NCI-H2171 (cell line): ENCODE results near the gene FIZ1.
"Not testable (repeated sequence)": the region's sequence is repeated elsewhere in the genome, so short reads cannot be mapped to it uniquely, and the experiment has no call there.

Source experiments
- DNase-seq: peaks from one replicate; lab custom pipeline; 2025; lab: John Stamatoyannopoulos, UW

FIZ1 gene

DNA sequence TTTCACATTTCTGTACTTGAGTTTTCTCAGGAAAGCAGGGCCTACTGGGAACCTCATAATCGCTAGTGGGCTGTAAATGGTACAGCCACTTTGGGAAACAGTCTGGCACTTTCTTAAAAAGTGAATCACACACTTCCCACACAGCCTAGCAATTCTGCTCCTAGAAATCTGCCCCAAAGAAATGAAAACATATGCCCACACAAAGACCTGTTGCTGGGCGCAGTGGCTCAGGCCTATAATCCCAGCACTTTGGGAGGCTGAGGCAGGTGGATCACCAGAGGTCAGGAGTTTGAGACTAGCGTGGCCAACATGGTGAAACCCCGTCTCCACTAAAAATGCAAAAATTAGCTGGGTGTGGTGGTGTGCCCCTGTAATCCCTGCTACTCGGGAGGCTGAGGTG, 29.8 kb downstream of the FIZ1 start:
- not testable (repeated sequence) for DNase-seq

DNA sequence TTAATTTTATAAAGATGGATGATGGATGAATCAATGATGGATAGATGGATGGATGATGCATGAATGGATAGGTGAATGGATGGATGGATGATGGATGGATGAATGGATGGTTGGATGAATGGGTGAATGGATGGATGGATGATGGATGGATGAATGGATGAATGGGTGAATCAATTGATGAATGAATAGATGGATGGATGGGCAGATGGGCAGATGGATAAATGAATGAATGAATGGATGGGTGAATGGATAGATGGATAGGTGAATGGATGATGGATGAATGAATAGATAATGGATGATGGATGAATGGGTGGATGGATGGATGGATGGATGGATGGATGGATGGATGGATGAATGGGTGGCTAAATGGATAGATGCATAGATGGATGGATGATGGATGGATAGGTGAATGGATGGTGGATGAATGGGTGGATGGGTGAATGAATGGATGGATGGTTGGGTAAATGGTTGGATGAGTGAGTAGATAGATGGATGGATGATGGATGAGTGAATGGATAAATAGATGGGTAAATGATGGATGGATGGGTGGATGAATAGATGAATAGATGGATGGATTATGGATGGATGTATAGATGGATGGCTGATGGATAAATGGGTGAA, 31.5 kb downstream of the FIZ1 start:
- DNase-seq: no peak

DNA sequence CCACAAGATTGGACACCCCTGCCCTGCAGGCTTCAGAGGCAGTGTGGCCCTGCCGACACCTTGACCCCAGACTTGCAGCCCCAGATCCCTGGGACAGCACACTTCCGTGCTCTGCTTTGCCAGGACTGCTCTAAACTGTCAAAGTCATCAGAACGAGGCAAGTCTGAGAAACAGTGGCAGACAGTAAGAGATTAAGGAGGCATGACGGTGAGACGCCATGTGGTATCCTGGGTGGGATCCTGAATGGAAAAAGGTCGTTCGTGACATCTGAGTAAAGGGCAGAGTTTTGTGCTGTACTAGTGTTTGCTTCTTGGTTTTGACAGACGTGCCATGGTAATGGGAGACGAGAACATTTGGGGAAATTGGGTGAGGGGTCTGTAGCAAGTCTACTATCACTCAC, 32.5 kb downstream of the FIZ1 start:
- no peak for DNase-seq

DNA sequence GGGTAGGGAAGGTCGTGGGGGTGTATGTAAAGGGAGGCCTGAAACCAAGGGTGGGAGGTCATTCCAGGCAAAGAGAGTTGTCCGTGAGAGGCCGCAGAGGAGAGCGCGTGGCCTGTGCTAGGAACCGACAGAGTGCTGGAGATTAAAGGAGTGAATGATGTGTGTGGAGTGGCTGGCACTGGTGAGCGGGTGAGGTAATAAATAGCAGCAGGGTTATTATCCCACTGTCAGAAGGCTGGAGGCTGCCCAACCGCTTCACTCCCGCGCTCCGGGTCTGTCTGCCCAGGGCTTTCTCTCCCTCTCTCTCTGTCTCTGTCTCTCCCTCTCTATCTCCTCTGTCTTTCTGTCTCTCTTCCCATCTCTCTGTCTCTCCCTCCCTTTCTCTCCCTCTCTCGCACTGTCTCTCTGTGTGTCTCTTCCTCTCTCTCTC, 36.0 kb downstream of the FIZ1 start:
- DNase-seq: no peak

- no peak for DNase-seq
Observed at GRCh38 chr19:55559684-55560083, 39.6 kb downstream of the FIZ1 start.

GRCh38 chr19:55554741-55555152, 44.6 kb downstream of the FIZ1 start:
- DNase-seq: no peak

DNA sequence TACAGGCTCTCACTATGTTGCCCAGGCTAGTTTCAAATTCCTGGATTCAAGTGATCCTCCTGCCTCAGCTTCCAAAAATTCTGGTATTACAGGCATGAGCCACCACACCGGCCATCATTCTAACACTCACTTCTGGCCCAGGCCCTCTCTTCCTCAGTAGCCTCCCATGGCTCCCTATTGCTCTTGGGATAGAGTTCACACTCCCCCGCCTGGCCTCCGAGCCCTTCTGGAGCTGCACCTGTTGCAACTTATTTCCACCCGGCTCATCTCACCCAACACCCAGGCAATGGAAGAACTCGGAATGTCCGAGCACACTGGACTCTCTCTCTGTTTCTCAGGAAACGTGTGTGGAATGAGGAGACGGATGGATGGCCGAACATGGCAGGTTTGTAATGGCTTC, 45.0 kb downstream of the FIZ1 start:
- DNase-seq: no peak

GRCh38 chr19:55553217-55554182, 45.8 kb downstream of the FIZ1 start:
- DNase-seq: no peak

DNA sequence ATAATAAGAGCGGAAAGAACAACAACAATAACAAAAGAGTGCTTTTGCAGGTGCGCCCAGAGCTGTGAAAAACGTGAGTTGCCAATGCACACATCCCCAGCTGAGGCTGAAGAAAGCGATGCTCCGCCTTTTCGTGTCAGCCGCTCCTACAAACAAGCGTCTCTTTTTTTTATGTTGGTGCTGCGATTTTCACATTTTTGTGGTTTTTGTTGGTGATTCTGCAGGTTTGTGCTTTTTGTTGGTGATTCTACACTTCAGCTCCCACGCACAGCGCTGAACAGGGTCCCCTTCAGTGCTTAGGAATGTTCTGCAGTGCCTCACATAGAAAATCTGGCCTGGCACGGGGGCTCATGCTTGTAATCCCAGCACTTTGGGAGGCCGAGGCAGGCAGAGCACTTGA, 46.7 kb downstream of the FIZ1 start:
- DNase-seq: no peak

GRCh38 chr19:55552206-55552605, 47.1 kb downstream of the FIZ1 start:
- DNase-seq: peak; percentile 18

- DNase-seq: no peak
Observed at GRCh38 chr19:55550321-55550650, 49.0 kb downstream of the FIZ1 start.

GRCh38 chr19:55549500-55550320, 49.6 kb downstream of the FIZ1 start:
- DNase-seq: peak; percentile 45

DNA sequence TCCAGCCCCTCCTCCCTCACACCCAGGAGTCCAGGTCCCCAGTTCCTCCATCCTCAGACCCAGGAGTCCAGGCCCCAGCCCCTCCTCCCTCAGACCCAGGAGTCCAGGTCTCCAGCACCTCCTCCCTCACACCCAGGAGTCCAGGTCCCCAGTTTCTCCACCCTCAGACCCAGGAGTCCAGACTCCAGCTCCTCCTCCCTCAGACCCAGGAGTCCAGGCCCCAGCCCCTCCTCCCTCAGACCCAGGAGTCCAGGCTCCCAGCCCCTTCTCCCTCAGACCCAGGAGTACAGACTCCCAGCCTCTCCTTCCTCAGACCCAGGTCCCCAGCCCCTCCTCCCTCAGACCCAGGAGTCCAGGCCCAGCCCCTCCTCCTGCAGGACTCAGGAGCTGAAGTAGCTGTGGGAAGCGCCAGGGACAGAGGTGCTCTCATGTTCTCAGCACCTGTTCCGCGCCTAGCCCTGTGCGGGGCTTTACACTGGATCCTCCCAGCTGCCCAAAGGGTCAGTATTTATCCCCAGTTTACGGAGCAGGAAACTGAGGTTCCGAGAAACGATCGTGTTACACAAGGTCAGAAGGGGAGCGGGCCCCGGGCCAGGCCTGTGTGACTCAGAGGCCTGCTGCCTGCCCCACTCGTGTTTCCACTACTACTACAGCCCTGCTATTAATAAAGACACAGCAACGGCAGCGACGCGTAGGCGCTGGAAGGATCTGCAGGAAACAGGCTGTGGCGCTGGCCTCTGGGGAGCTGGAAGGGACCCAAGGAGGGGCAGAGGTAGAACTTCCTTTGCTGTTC, 52.3 kb downstream of the FIZ1 start:
- no peak for DNase-seq

DNA sequence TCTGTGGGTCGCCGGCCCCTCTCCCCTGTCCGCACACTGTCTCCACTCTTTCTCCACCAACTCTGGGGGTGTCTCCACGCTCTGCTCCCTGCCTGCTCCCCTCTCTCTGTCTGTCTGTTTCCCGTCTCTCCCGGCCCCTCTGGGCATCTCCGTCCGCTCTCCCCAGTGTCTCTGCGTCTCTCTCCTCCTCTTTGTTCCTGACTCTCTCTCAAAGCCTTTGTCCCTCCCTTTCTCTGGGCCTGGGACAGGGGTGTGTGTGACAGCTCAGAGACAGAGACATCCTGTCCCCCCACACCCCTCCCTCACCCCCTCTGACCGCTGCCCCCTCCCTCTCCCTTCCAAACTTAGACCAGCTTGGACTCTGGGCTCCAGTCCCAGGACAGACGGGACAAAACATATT, 53.3 kb downstream of the FIZ1 start:
- DNase-seq: no peak

GRCh38 chr19:55545443-55545842, 53.9 kb downstream of the FIZ1 start, which contains the start of gene SBK3:
Gene SBK3 (minus strand): TSS chr19:55545543. CDS start chr19:55545543, 0 bp downstream.
- DNase-seq: no peak

DNA sequence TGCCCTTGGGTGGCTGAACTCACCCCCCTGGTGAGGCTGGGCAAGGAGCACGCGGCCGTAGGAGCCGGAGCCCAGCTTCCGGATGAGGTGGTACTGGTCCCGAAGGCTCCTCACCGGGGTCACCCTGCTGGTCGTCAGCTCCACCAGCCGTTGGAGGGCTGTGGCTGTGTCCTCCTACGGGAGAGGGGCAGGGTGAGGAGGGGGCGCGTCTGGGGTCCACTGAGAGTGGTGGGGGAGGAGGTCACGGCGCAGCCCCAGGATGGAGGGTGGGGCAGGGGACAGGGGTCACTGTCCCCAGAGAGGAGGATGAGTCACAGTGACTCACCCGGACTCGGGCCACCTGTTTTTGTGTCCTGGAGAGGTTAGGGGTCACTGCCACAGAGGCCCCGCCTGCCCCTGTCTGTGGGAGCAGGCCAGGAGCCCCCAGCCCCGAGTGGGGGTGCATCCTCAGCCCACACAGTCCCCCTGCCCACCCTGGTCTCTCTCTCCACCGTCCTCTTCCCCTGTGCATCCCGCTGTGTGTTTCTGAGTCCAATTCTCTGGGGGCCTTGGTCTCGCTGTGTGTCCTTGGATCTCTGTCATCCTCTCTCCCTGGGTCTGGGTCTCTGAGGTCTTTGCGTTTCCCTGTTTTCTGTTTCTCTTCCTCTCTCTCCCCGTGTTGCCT, 54.4 kb downstream of the FIZ1 start:
- DNase-seq: no peak

- DNase-seq: no peak
Observed at GRCh38 chr19:55544014-55544413, 55.3 kb downstream of the FIZ1 start.

DNA sequence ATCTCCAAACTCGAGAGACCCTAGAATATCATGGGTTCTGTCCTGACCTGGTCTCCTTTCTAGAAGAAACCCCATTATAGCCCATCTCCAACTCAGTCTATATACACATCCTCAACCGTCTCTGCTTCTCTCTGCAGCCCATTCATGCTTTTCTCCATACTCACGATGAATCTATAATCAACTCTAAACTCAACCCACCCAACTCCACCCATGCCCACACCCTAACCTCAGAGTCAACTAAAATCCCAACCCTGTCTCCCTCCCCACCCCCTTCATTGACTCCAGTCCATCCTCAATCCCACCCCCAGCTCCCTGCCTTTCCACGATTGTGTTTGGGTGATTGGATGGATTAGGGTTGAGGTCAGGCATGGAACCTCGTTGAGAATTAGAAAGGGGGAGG, 55.8 kb downstream of the FIZ1 start:
- DNase-seq: no peak

GRCh38 chr19:55542292-55542855, 56.9 kb downstream of the FIZ1 start:
- DNase-seq: no peak
